Right kidney (tissue), 1 donor: ENCODE measurements around the gene HS2ST1.
"Not testable (repeated sequence)": the region's sequence is repeated elsewhere in the genome, so short reads cannot be mapped to it uniquely, and the experiment has no call there.

Experiments
- DNase-seq: peaks from one replicate; pipeline ENCODE4 v3.0.0-alpha.2; 2016

The HS2ST1 gene

GRCh38 chr1:87066708-87067107, 152.3 kb downstream of the HS2ST1 start:
- not testable (repeated sequence) for DNase-seq

GRCh38 chr1:87072411-87072810, 158.0 kb downstream of the HS2ST1 start:
- no peak for DNase-seq

GRCh38 chr1:87072904-87073303, 158.5 kb downstream of the HS2ST1 start:
- DNase-seq = no peak

GRCh38 chr1:87074001-87074795, 159.8 kb downstream of the HS2ST1 start:
- no peak for DNase-seq

- DNase-seq = no peak
Measured at GRCh38 chr1:87077959-87078639, 163.7 kb downstream of the HS2ST1 start.

GRCh38 chr1:87084244-87084836, 169.9 kb downstream of the HS2ST1 start:
- DNase-seq = peak; percentile 4

GRCh38 chr1:87086120-87086519, 171.7 kb downstream of the HS2ST1 start:
- no peak for DNase-seq

- DNase-seq = no peak
Measured at GRCh38 chr1:87089070-87089736, 174.8 kb downstream of the HS2ST1 start.

- no peak for DNase-seq
Measured at GRCh38 chr1:87089823-87090222, 175.4 kb downstream of the HS2ST1 start.

GRCh38 chr1:87091425-87091824, 177.0 kb downstream of the HS2ST1 start:
- DNase-seq = no peak

GRCh38 chr1:87092846-87093245, 178.4 kb downstream of the HS2ST1 start:
- DNase-seq = no peak

- DNase-seq = no peak
Measured at GRCh38 chr1:87093286-87093685, 178.9 kb downstream of the HS2ST1 start.

GRCh38 chr1:87094238-87094637, 179.8 kb downstream of the HS2ST1 start:
- DNase-seq = no peak

GRCh38 chr1:87100271-87100670, 185.8 kb downstream of the HS2ST1 start:
- DNase-seq = no peak

- no peak for DNase-seq
Measured at GRCh38 chr1:87103074-87103473, 188.6 kb downstream of the HS2ST1 start.

GRCh38 chr1:87104140-87104539, 189.7 kb downstream of the HS2ST1 start:
- DNase-seq = no peak

- no peak for DNase-seq
Measured at GRCh38 chr1:87104945-87105344, 190.5 kb downstream of the HS2ST1 start.

- no peak for DNase-seq
Measured at GRCh38 chr1:87106144-87106543, 191.7 kb downstream of the HS2ST1 start.

GRCh38 chr1:87106867-87107266, 192.4 kb downstream of the HS2ST1 start:
- no peak for DNase-seq

- no peak for DNase-seq
Measured at GRCh38 chr1:87108228-87108627, 193.8 kb downstream of the HS2ST1 start.

GRCh38 chr1:87108814-87109411, 194.5 kb downstream of the HS2ST1 start:
- DNase-seq = no peak

GRCh38 chr1:87111659-87112371, 197.4 kb downstream of the HS2ST1 start:
- no peak for DNase-seq
